WTC11 (cell line): Measurements from ENCODE around the gene ATP1A4. TPM values are rescaled to one million over a fixed set of nuclear protein-coding genes. Genes with fewer than 3 reads are reported as not detected.
A peak's percentile ranks its signal among the peaks of the same experiment; 100 is the strongest.

Experiments used
- ATAC-seq: fragments of 200-7000 bp; cut with Tn5 transposase; 2 replicates; pipeline ENCODE4 v1.10.0; 2021; ENCODE audit warnings: mild to moderate bottlenecking, moderate library complexity
- CTCF ChIA-PET: fragments of 300-600 bp; sonication (Branson Sonifier 250); formaldehyde crosslinking; loops from one replicate; lab custom pipeline; 2021; ENCODE audit warnings: antibody characterized with exemption; lab: Charles Lee
- POLR2A ChIA-PET: fragments of 350-600 bp; sonication (Branson Sonifier 250); formaldehyde crosslinking; loops from one replicate; lab custom pipeline; 2021; ENCODE audit warnings: antibody characterized with exemption; lab: Charles Lee
- DNase-seq: peaks from one replicate; pipeline ENCODE4 v3.0.0; 2021; ENCODE audit warnings: low spot score
- H3K27ac Mint-ChIP-seq: 2 replicates; pipeline ENCODE4 v1.8.0; 2021; ENCODE audit warnings: mixed read lengths
- H3K27me3 Mint-ChIP-seq: 2 replicates; pipeline ENCODE4 v1.8.0; 2021; ENCODE audit warnings: low read depth, mild to moderate bottlenecking, moderate library complexity, mixed read lengths
- H3K36me3 Mint-ChIP-seq: 2 replicates; pipeline ENCODE4 v1.8.0; 2021; ENCODE audit warnings: mixed read lengths
- H3K4me1 Mint-ChIP-seq: 2 replicates; pipeline ENCODE4 v1.8.0; 2022; ENCODE audit warnings: mixed read lengths
- H3K4me3 Mint-ChIP-seq: 2 replicates; pipeline ENCODE4 v1.8.0; 2021; ENCODE audit warnings: mild to moderate bottlenecking, moderate library complexity, mixed read lengths
- H3K9me3 Mint-ChIP-seq: 2 replicates; pipeline ENCODE4 v1.8.0; 2021; ENCODE audit warnings: mixed read lengths
- ELF4 ChIP-seq: sonication (generic); formaldehyde crosslinking; IDR thresholded peaks from 2 replicates; pipeline ENCODE4 v1.8.1; 2022; ENCODE audit warnings: low read depth, mild to moderate bottlenecking, moderate library complexity, missing genetic modification reagents
- ESRRA ChIP-seq: sonication (generic); formaldehyde crosslinking; IDR thresholded peaks from 2 replicates; pipeline ENCODE4 v1.8.1; 2022; ENCODE audit warnings: mild to moderate bottlenecking, missing genetic modification reagents, borderline replicate concordance
- GRHL2 ChIP-seq: fragments of 250-450 bp; sonication (Bioruptor Pico); IDR thresholded peaks from 2 replicates; pipeline ENCODE4 v1.8.0; 2022; ENCODE audit warnings: mild to moderate bottlenecking, moderate library complexity; ENCODE audit not compliant: insufficient replicate concordance, severe bottlenecking
- GTF2I ChIP-seq: fragments of 250-450 bp; sonication (Bioruptor Pico); conservative IDR thresholded peaks from 2 replicates; pipeline ENCODE4 v1.4.0; 2021; ENCODE audit warnings: mild to moderate bottlenecking
- JUN ChIP-seq: sonication (generic); formaldehyde crosslinking; IDR thresholded peaks from 2 replicates; pipeline ENCODE4 v1.8.0; 2023; ENCODE audit warnings: mild to moderate bottlenecking, missing genetic modification reagents
- NFATC4 ChIP-seq: fragments of 250-450 bp; sonication (Bioruptor Pico); IDR thresholded peaks from 2 replicates; pipeline ENCODE4 v1.9.0; 2021; ENCODE audit warnings: mild to moderate bottlenecking
- NR1H2 ChIP-seq: sonication (generic); formaldehyde crosslinking; IDR thresholded peaks from 2 replicates; pipeline ENCODE4 v1.9.0; 2021; ENCODE audit warnings: mild to moderate bottlenecking, moderate library complexity, missing genetic modification reagents
- TEAD4 ChIP-seq: sonication (generic); formaldehyde crosslinking; IDR thresholded peaks from 2 replicates; pipeline ENCODE4 v1.8.0; 2022; ENCODE audit warnings: mild to moderate bottlenecking, missing genetic modification reagents
- ZNF219 ChIP-seq: sonication (generic); formaldehyde crosslinking; IDR thresholded peaks from 2 replicates; pipeline ENCODE4 v1.8.0; 2023; ENCODE audit warnings: missing genetic modification reagents, mild to moderate bottlenecking, borderline replicate concordance
- total RNA-seq: library from RNA; stranded (reverse); gene quantifications from 3 replicates; pipeline ENCODE4 v1.2.3, GENCODE V29; 2021
- TF ChIP-seq, protein P1 (sequence below): sonication (generic); formaldehyde crosslinking; IDR thresholded peaks from 2 replicates; pipeline ENCODE4 v1.8.1; 2023; ENCODE audit warnings: mild to moderate bottlenecking, missing genetic modification reagents, moderate library complexity
- TF ChIP-seq, protein P2 (sequence below): fragments of 250-450 bp; sonication (Bioruptor Pico); IDR thresholded peaks from 2 replicates; pipeline ENCODE4 v1.9.0; 2021; ENCODE audit warnings: mild to moderate bottlenecking
- TF ChIP-seq, protein P3 (sequence below): sonication (generic); formaldehyde crosslinking; IDR thresholded peaks from 2 replicates; pipeline ENCODE4 v1.8.1; 2022; ENCODE audit warnings: low read depth, missing genetic modification reagents, borderline replicate concordance
- TF ChIP-seq, protein P4 (sequence below): fragments of 250-450 bp; sonication (Bioruptor Pico); IDR thresholded peaks from 2 replicates; pipeline ENCODE4 v1.9.0; 2021; ENCODE audit warnings: mild to moderate bottlenecking, borderline replicate concordance
- TF ChIP-seq, protein P5 (sequence below): sonication (generic); formaldehyde crosslinking; IDR thresholded peaks from 2 replicates; pipeline ENCODE4 v1.8.0; 2022; ENCODE audit warnings: missing genetic modification reagents
- TF ChIP-seq, protein P6 (sequence below): sonication (generic); formaldehyde crosslinking; IDR thresholded peaks from 2 replicates; pipeline ENCODE4 v1.8.0; 2022; ENCODE audit warnings: mild to moderate bottlenecking, missing genetic modification reagents
- TF ChIP-seq, protein P7 (sequence below): fragments of 200-600 bp; IDR thresholded peaks from 2 replicates; pipeline ENCODE4 v1.8.0; 2022; ENCODE audit warnings: antibody characterized with exemption

The ATP1A4 gene
- total RNA-seq, 1 experiment from 2014 or later = 0.37 TPM

DNA sequence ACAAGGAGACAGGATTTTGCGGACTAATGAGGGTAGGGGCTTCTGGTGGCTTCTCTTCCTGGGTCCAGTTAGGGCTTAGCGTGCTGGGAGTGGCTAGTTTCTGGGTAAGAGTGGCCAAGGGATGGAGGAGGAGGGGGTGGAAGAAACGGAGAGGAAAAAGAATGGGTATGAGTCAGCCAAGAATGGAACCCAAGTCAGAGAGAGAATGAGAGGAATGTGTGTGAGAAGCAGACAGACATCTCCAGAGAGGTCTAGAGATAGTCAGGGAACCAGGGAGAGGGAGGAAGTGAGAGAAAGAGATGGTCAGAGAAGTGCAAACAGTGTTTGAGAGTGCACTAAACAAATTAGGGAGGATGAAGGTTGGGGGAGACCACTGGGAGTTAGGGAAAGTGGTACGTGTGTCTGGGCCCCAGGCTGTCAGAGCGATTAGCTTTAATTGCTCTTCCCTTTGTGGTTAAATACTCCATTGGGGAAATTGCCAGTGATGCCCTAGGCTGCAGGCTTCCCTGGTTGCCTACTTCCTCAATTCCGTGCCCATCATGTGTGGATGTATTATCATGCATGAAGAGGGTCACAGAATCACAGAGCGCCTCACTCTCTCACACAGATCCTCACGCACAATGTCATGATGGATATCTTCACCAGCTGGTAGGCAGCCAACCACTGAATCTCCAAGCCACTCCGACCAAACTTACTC lies 55.2 kb downstream of the ATP1A4 start:
- peak; percentile 15 for ATAC-seq
- POLR2A ChIA-PET = interaction anchor here (1.0 to 1.3 kb wide), 2 partner anchors 13 to 33 kb away, joined by 3 read pairs; no protein-coding TSS in a partner anchor
- peaks cover 63% of the 10 kb centered on the region for H3K4me1 Mint-ChIP-seq
- H3K4me3 Mint-ChIP-seq = peak overlapping the region; percentile 77
- H3K36me3 Mint-ChIP-seq = peaks cover 15% of the 10 kb centered on the region
- TF ChIP-seq NFATC4 (CRISPR knock-in tag) (no peak), ZNF219 (no peak), GTF2I (CRISPR knock-in tag) (no peak)
- TF ChIP-seq, protein P1, sequence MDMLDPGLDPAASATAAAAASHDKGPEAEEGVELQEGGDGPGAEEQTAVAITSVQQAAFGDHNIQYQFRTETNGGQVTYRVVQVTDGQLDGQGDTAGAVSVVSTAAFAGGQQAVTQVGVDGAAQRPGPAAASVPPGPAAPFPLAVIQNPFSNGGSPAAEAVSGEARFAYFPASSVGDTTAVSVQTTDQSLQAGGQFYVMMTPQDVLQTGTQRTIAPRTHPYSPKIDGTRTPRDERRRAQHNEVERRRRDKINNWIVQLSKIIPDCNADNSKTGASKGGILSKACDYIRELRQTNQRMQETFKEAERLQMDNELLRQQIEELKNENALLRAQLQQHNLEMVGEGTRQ (CRISPR knock-in tag) = no peak
- TF ChIP-seq, protein P2, sequence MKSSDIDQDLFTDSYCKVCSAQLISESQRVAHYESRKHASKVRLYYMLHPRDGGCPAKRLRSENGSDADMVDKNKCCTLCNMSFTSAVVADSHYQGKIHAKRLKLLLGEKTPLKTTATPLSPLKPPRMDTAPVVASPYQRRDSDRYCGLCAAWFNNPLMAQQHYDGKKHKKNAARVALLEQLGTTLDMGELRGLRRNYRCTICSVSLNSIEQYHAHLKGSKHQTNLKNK (CRISPR knock-in tag) = no peak
- peak overlapping the region; percentile 35 for H3K27ac Mint-ChIP-seq
- no peaks in the 10 kb centered on the region for H3K9me3 Mint-ChIP-seq
- H3K27me3 Mint-ChIP-seq = no peaks in the 10 kb centered on the region; the same call in 1 of the 2 replicates
- no peak for DNase-seq
- CTCF ChIA-PET = interaction anchor here (0.6 to 8.9 kb wide), 8 partner anchors 13 to 105 kb away, joined by 3 to 85 read pairs (median 5); no protein-coding TSS in a partner anchor

DNA sequence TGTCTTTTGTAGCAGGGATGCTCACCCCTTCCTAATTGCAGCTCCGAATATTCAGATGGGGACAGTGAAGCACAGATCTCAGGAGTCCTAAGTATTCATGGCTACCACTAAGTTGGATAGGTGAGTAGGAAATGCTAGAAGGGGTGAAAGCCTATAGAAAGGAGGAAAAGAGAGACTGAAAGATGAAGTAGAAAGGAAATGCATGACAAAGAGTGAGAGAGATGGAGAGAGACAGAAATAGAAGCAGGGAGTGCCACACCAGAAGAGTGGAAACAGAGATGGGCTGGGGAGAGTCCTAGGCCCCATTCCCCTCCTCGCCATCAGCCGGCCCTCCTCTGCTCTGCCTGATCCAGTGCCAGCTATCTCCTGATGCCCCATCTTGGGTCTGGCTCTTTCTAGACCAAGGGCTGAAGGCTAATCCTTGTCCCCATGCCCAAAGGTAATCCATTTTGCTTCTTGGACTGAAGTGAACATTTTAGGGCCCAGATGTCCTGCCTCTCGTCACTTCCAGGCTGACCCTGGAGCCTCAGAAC lies 55.8 kb downstream of the ATP1A4 start:
- peak overlapping the region; percentile 77 for H3K4me3 Mint-ChIP-seq

More for the DNA sequence above, 55.8 kb downstream of the ATP1A4 start:
- H3K4me1 Mint-ChIP-seq = peaks cover 64% of the 10 kb centered on the region
- ChIA-PET POLR2A (interaction anchor here (1.3 kb wide), 1 partner anchor 32 kb away, joined by 3 read pairs; no protein-coding TSS in a partner anchor), CTCF (interaction anchor here (1.3 to 8.9 kb wide), 9 partner anchors 12 to 106 kb away, joined by 3 to 85 read pairs (median 5); no protein-coding TSS in a partner anchor)
- TF ChIP-seq, protein P3, sequence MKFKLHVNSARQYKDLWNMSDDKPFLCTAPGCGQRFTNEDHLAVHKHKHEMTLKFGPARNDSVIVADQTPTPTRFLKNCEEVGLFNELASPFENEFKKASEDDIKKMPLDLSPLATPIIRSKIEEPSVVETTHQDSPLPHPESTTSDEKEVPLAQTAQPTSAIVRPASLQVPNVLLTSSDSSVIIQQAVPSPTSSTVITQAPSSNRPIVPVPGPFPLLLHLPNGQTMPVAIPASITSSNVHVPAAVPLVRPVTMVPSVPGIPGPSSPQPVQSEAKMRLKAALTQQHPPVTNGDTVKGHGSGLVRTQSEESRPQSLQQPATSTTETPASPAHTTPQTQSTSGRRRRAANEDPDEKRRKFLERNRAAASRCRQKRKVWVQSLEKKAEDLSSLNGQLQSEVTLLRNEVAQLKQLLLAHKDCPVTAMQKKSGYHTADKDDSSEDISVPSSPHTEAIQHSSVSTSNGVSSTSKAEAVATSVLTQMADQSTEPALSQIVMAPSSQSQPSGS (CRISPR knock-in tag) = no peak
- TF ChIP-seq, protein P4, sequence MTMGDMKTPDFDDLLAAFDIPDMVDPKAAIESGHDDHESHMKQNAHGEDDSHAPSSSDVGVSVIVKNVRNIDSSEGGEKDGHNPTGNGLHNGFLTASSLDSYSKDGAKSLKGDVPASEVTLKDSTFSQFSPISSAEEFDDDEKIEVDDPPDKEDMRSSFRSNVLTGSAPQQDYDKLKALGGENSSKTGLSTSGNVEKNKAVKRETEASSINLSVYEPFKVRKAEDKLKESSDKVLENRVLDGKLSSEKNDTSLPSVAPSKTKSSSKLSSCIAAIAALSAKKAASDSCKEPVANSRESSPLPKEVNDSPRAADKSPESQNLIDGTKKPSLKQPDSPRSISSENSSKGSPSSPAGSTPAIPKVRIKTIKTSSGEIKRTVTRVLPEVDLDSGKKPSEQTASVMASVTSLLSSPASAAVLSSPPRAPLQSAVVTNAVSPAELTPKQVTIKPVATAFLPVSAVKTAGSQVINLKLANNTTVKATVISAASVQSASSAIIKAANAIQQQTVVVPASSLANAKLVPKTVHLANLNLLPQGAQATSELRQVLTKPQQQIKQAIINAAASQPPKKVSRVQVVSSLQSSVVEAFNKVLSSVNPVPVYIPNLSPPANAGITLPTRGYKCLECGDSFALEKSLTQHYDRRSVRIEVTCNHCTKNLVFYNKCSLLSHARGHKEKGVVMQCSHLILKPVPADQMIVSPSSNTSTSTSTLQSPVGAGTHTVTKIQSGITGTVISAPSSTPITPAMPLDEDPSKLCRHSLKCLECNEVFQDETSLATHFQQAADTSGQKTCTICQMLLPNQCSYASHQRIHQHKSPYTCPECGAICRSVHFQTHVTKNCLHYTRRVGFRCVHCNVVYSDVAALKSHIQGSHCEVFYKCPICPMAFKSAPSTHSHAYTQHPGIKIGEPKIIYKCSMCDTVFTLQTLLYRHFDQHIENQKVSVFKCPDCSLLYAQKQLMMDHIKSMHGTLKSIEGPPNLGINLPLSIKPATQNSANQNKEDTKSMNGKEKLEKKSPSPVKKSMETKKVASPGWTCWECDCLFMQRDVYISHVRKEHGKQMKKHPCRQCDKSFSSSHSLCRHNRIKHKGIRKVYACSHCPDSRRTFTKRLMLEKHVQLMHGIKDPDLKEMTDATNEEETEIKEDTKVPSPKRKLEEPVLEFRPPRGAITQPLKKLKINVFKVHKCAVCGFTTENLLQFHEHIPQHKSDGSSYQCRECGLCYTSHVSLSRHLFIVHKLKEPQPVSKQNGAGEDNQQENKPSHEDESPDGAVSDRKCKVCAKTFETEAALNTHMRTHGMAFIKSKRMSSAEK (CRISPR knock-in tag) = no peak
- TF ChIP-seq, protein P5, sequence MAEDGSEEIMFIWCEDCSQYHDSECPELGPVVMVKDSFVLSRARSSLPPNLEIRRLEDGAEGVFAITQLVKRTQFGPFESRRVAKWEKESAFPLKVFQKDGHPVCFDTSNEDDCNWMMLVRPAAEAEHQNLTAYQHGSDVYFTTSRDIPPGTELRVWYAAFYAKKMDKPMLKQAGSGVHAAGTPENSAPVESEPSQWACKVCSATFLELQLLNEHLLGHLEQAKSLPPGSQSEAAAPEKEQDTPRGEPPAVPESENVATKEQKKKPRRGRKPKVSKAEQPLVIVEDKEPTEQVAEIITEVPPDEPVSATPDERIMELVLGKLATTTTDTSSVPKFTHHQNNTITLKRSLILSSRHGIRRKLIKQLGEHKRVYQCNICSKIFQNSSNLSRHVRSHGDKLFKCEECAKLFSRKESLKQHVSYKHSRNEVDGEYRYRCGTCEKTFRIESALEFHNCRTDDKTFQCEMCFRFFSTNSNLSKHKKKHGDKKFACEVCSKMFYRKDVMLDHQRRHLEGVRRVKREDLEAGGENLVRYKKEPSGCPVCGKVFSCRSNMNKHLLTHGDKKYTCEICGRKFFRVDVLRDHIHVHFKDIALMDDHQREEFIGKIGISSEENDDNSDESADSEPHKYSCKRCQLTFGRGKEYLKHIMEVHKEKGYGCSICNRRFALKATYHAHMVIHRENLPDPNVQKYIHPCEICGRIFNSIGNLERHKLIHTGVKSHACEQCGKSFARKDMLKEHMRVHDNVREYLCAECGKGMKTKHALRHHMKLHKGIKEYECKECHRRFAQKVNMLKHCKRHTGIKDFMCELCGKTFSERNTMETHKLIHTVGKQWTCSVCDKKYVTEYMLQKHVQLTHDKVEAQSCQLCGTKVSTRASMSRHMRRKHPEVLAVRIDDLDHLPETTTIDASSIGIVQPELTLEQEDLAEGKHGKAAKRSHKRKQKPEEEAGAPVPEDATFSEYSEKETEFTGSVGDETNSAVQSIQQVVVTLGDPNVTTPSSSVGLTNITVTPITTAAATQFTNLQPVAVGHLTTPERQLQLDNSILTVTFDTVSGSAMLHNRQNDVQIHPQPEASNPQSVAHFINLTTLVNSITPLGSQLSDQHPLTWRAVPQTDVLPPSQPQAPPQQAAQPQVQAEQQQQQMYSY (CRISPR knock-in tag) = no peak
- TF ChIP-seq, protein P6, sequence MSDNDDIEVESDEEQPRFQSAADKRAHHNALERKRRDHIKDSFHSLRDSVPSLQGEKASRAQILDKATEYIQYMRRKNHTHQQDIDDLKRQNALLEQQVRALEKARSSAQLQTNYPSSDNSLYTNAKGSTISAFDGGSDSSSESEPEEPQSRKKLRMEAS = no peak
- TF ChIP-seq ELF4 (no peak), ESRRA (CRISPR knock-in tag) (no peak), NR1H2 (CRISPR knock-in tag) (no peak), JUN (CRISPR knock-in tag) (no peak), GRHL2 (CRISPR knock-in tag) (no peak), TEAD4 (CRISPR knock-in tag) (no peak)
- TF ChIP-seq, protein P7, sequence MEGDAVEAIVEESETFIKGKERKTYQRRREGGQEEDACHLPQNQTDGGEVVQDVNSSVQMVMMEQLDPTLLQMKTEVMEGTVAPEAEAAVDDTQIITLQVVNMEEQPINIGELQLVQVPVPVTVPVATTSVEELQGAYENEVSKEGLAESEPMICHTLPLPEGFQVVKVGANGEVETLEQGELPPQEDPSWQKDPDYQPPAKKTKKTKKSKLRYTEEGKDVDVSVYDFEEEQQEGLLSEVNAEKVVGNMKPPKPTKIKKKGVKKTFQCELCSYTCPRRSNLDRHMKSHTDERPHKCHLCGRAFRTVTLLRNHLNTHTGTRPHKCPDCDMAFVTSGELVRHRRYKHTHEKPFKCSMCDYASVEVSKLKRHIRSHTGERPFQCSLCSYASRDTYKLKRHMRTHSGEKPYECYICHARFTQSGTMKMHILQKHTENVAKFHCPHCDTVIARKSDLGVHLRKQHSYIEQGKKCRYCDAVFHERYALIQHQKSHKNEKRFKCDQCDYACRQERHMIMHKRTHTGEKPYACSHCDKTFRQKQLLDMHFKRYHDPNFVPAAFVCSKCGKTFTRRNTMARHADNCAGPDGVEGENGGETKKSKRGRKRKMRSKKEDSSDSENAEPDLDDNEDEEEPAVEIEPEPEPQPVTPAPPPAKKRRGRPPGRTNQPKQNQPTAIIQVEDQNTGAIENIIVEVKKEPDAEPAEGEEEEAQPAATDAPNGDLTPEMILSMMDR = no peak
- DNase-seq (no peak), ATAC-seq (no peak)
- H3K9me3 Mint-ChIP-seq = no peaks in the 10 kb centered on the region
- H3K27ac Mint-ChIP-seq = peak overlapping the region; percentile 35; the same call in 1 of the 2 replicates
- peaks cover 21% of the 10 kb centered on the region for H3K36me3 Mint-ChIP-seq
- no peaks in the 10 kb centered on the region; the same call in 1 of the 2 replicates for H3K27me3 Mint-ChIP-seq
